GM13976 (cell line): ENCODE measurements around the gene TADA2B.

Experiments
- DNase-seq: peaks from one replicate; pipeline ENCODE4 v3.0.0; 2012; ENCODE audit warnings: low spot score
- in situ Hi-C: fragments of 300-500 bp; cut with MboI; formaldehyde crosslinking; loops from one replicate; pipeline ENCODE4 v1.12.0; 2022; ENCODE audit warnings: low sequenced_read_pairs, mixed read lengths, inconsistent platforms; ENCODE audit not compliant: unreplicated experiment
- TF ChIP-seq, protein P1 (sequence below): IDR thresholded peaks from 2 replicates; pipeline ENCODE4 v1.5.1; 2012; ENCODE audit warnings: borderline replicate concordance, mild to moderate bottlenecking; ENCODE audit not compliant: insufficient read depth; ENCODE audit errors: extremely low read depth, missing control alignments, control extremely low read depth

TADA2B gene

GRCh38 chr4:7003176-7003878 lies 39.8 kb upstream of the TADA2B start:
- in situ Hi-C loops: no loop called here
- no peak for DNase-seq
- TF ChIP-seq, protein P1, sequence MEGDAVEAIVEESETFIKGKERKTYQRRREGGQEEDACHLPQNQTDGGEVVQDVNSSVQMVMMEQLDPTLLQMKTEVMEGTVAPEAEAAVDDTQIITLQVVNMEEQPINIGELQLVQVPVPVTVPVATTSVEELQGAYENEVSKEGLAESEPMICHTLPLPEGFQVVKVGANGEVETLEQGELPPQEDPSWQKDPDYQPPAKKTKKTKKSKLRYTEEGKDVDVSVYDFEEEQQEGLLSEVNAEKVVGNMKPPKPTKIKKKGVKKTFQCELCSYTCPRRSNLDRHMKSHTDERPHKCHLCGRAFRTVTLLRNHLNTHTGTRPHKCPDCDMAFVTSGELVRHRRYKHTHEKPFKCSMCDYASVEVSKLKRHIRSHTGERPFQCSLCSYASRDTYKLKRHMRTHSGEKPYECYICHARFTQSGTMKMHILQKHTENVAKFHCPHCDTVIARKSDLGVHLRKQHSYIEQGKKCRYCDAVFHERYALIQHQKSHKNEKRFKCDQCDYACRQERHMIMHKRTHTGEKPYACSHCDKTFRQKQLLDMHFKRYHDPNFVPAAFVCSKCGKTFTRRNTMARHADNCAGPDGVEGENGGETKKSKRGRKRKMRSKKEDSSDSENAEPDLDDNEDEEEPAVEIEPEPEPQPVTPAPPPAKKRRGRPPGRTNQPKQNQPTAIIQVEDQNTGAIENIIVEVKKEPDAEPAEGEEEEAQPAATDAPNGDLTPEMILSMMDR: no peak

- in situ Hi-C loops: no loop called here
- TF ChIP-seq, protein P1: no peak
- DNase-seq: no peak
Observed at GRCh38 chr4:7003879-7004240, 39.3 kb upstream of the TADA2B start.

DNA sequence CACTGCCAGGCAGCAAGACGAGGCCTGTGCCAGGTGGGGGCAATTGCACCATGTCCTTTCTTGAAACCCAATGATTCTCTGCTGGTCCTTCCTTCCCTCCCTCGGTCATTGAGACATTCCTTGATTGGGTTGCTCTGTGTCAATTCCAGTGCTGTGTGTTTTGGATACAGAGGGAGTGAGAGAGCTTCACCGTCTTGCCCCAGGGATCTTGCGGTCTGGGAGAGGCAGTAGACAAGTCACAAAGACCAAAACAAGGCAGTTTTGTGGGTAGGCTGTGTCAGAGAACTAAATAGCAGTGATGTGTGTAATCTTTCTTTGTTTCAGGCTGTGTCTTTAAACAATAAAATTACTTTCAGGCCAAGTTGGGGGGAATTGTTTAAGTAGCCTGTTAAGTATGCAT lies 38.8 kb upstream of the TADA2B start:
- in situ Hi-C loops: no loop called here
- TF ChIP-seq, protein P1: no peak
- no peak for DNase-seq

DNA sequence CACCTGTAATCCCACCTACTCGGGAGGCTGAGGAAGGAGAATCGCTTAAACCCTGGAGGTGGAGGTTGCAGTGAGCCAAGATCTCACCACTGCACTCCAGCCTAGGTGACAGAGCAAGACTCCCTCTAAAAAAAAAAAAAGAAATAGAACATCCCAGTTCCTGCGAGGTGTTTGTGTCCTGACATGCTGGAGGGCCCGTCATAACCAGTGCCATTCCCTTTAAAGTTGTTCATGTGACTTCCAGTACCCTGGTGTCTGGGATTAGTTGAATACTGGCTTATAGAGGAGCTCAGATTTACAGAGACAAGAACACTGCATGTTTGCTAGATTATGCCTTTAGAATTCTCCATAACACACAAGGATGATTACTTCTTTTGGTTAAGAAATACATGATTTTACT lies 37.6 kb upstream of the TADA2B start:
- in situ Hi-C loops: no loop called here
- TF ChIP-seq, protein P1: no peak

DNA sequence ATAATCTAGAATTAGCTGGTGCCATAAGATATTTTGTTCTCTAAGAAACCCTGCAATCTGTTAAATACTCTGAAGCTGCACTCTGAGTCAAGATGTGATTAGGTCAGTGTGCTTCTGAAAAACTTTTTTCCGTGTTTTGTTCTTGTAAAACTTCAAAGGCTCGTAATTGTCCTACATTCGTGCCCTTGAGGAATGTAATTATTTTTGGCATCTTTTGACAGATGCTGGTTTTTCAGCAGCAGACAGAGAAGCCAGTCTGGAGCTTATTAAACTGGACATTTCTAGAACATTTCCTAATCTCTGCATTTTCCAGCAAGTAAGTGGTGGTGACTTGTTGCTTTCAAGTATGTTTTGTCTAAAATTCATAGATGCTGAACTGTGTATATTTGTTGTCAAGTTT lies 36.8 kb upstream of the TADA2B start:
- in situ Hi-C loops: no loop called here
- no peak for DNase-seq
- TF ChIP-seq, protein P1: no peak

More for the DNA sequence above, 37.6 kb upstream of the TADA2B start:
- DNase-seq: no peak

- TF ChIP-seq, protein P1: no peak
- DNase-seq: no peak
- in situ Hi-C loops: no loop called here
Observed at GRCh38 chr4:7007142-7007907, 35.8 kb upstream of the TADA2B start.
